Upper lobe of right lung (tissue), 1 donor: ENCODE results near the gene GRM7. TPM values are rescaled to one million over a fixed set of nuclear protein-coding genes. Genes with fewer than 3 reads are reported as not detected.

Source experiments
- ATAC-seq: fragments of 200-7000 bp; cut with Tn5 transposase; one replicate; pipeline ENCODE4 v1.9.1; 2020; ENCODE audit warnings: mild to moderate bottlenecking, moderate library complexity
- DNase-seq: peaks from one replicate; pipeline ENCODE4 v3.0.0-alpha.2; 2020
- H3K27ac ChIP-seq: fragments of 200-600 bp; one replicate; pipeline ENCODE4 v1.8.0; 2022
- H3K27me3 ChIP-seq: fragments of 200-600 bp; one replicate; pipeline ENCODE4 v1.8.0; 2022; ENCODE audit warnings: mild to moderate bottlenecking
- H3K36me3 ChIP-seq: fragments of 200-600 bp; one replicate; pipeline ENCODE4 v1.8.0; 2022
- H3K4me1 ChIP-seq: fragments of 200-600 bp; one replicate; pipeline ENCODE4 v1.8.0; 2022
- H3K4me3 ChIP-seq: fragments of 200-600 bp; one replicate; pipeline ENCODE4 v1.8.0; 2022; ENCODE audit warnings: mild to moderate bottlenecking
- H3K9me3 ChIP-seq: fragments of 200-600 bp; one replicate; pipeline ENCODE4 v1.8.0; 2022
- intact Hi-C: fragments of 100-400 bp; cut with DNase I; formaldehyde crosslinking; loops from one replicate; pipeline ENCODE4 v1.11.0; 2022
- total RNA-seq: library from RNA; stranded (reverse); fragmentation: NEBNext Ultra II Directional; extraction: Animal tissue kit (Norgen Biotek cat#: 25700); gene quantifications from one replicate; pipeline ENCODE4 v1.2.1, GENCODE V29; 2021
- TF ChIP-seq, protein P1 (sequence below): fragments of 200-600 bp; IDR thresholded peaks from one replicate; pipeline ENCODE4 v1.8.0; 2022; ENCODE audit warnings: antibody characterized with exemption
- donor health status: DM: no; HTN: yes; CAD: no; lungs with severe emphysema.

Gene GRM7
- total RNA-seq, 1 donor from 2014 or later: not detected

DNA sequence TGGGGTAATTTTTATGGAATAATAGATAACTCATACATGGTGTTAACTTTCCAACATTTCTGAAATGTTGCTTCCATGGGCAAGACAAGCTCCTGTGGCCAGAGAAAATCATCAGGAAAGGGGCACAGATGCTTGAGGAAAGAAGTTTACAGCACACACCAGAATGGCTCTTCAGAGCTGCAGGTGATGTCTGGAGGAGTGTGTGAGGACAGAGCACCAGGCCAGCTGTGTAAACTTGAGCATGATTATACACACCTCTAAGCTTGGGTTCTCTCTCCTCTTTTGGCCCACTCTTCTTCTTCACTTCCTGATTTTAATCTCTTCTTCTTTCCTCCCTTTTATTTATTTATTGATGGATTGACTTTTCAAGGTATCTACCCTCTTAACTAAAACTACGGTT, 676.0 kb downstream of the GRM7 start:
- Histone ChIP-seq H3K4me1 (no peaks in the 10 kb centered on the region), H3K4me3 (no peak overlapping the region), H3K36me3 (no peaks in the 10 kb centered on the region), H3K27me3 (no peaks in the 10 kb centered on the region), H3K27ac (no peak overlapping the region), H3K9me3 (no peaks in the 10 kb centered on the region)
- no peak for DNase-seq
- ATAC-seq: no peak
- intact Hi-C loops: no loop called here
- TF ChIP-seq, protein P1, sequence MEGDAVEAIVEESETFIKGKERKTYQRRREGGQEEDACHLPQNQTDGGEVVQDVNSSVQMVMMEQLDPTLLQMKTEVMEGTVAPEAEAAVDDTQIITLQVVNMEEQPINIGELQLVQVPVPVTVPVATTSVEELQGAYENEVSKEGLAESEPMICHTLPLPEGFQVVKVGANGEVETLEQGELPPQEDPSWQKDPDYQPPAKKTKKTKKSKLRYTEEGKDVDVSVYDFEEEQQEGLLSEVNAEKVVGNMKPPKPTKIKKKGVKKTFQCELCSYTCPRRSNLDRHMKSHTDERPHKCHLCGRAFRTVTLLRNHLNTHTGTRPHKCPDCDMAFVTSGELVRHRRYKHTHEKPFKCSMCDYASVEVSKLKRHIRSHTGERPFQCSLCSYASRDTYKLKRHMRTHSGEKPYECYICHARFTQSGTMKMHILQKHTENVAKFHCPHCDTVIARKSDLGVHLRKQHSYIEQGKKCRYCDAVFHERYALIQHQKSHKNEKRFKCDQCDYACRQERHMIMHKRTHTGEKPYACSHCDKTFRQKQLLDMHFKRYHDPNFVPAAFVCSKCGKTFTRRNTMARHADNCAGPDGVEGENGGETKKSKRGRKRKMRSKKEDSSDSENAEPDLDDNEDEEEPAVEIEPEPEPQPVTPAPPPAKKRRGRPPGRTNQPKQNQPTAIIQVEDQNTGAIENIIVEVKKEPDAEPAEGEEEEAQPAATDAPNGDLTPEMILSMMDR: no peak

DNA sequence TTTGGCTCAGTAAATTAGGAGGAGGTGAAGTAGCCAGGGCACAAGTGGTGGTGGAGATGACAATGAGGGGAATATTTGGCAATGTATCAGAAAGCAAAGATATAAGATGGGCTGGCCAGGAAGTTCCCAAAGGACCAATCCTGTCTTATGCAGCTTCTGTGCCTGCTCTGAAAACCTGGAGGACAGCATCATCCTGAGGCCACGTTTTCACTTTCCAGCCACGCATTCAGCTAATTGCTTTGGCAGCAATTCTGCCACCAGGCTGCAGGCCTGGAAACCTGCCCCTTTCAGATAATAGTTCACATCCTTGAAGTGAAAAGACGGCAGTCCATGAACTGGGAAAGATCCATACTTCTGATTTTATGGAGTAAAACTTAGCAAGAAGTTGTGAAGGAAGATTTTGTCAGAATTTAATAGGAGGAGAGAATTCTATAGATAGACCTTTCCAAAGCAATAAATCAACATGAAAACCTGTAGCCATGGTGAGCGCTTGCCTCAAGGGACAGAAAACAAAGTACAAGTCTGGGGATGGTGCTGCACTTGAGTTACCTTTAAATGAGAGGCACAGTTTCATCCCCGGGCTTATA, 682.5 kb downstream of the GRM7 start:
- no peaks in the 10 kb centered on the region for H3K36me3 ChIP-seq
- TF ChIP-seq, protein P1: no peak
- H3K4me1 ChIP-seq: no peaks in the 10 kb centered on the region
- ATAC-seq (no peak), DNase-seq (no peak)
- H3K27ac ChIP-seq: no peak overlapping the region
- intact Hi-C loops: no loop called here
- H3K4me3 ChIP-seq: no peak overlapping the region
- no peaks in the 10 kb centered on the region for H3K9me3 ChIP-seq
- H3K27me3 ChIP-seq: no peaks in the 10 kb centered on the region

DNA sequence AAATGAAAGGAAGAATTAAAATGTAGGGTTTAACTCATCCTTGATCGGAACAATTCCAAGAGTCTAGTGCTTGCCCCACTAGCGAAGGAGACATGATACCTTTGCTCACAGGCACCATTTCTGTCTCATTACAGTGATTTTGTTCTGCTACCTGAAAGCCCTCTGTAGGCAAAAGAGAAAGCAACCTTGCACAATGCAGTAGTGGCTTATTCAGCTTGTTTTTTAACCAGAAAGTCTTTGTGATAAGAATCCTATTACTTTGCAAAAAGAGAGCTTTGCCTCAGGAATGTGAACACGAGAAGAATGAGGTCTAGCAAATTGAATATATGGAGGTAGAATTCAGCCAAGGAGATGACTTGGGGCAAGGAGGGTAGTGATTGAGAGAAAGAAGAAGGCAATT, 684.4 kb downstream of the GRM7 start:
- H3K9me3 ChIP-seq: no peaks in the 10 kb centered on the region
- H3K27ac ChIP-seq: no peak overlapping the region
- H3K27me3 ChIP-seq: no peaks in the 10 kb centered on the region
- H3K36me3 ChIP-seq: no peaks in the 10 kb centered on the region
- no peaks in the 10 kb centered on the region for H3K4me1 ChIP-seq
- intact Hi-C loops: no loop called here
- DNase-seq: no peak
- no peak overlapping the region for H3K4me3 ChIP-seq
- ATAC-seq: no peak
- TF ChIP-seq, protein P1: no peak

DNA sequence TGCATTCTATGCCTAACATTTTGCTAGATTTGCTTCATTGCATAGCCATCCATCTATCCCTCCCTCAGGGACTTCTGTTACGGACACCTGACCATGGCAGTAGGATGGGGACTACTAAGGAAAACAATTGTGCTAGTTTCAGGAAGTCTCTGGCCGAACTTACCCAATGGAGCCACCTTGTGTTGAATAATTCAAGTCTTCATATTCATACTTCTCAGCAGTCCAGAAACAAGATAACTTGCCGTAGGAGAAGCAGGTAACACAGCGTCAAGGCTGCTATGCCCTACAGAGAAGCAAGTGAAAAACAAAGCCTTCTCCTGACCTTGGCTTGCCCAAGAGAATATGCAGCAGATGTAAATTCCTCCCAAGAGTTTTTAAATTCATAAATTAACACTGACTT, 685.3 kb downstream of the GRM7 start:
- no peaks in the 10 kb centered on the region for H3K36me3 ChIP-seq
- ATAC-seq: no peak
- H3K27ac ChIP-seq: no peak overlapping the region
- H3K4me3 ChIP-seq: no peak overlapping the region
- H3K9me3 ChIP-seq: no peaks in the 10 kb centered on the region
- TF ChIP-seq, protein P1: peak; percentile 28
- DNase-seq: no peak
- no peaks in the 10 kb centered on the region for H3K4me1 ChIP-seq
- intact Hi-C loops: no loop called here
- H3K27me3 ChIP-seq: no peaks in the 10 kb centered on the region

DNA sequence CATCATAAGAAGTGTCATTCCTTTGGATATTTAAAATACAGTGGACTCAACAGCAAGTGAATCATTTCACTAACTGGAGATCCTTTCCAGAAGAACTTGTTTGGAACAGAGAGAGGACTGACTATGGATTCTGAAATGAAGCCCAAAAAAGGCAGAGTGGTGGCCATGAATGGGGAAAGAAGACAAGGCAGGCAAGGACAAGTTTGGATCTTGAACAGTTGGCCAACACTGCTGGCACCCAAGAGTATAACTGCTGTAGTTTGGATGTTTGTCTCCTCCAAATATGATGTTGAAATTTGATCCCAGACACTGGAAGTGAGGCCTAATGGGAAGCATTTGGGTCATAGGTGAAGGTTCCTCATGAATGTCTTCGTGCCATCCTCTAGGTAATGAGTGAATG, 686.9 kb downstream of the GRM7 start:
- TF ChIP-seq, protein P1: no peak
- DNase-seq: no peak

DNA sequence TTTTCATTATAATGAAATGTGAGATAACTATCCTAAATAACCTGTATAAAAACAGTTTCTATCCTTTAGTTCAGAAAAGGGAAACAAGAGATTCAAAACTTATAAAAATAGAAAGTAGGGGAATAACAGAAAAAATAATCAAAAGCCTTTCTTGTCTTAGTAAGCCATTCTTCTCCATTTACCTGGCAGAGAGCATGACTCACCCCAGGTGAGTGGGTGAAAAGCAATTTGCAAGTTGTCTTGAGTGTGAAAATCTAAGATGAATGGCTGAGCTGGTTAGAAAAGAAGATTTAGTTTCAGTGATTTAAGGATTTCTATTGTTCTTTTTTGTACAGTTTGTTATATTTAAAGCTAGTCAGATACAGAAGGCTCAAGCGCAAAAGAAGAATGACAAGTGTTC, 702.0 kb downstream of the GRM7 start:
- Histone ChIP-seq H3K4me3 (no peak overlapping the region), H3K36me3 (no peaks in the 10 kb centered on the region), H3K4me1 (no peaks in the 10 kb centered on the region), H3K9me3 (no peaks in the 10 kb centered on the region), H3K27ac (no peak overlapping the region), H3K27me3 (no peaks in the 10 kb centered on the region)
- intact Hi-C loops: no loop called here
- ATAC-seq: no peak
- TF ChIP-seq, protein P1: no peak
- no peak for DNase-seq

More for the DNA sequence above, 686.9 kb downstream of the GRM7 start:
- intact Hi-C loops: no loop called here
- no peaks in the 10 kb centered on the region for H3K9me3 ChIP-seq
- H3K4me1 ChIP-seq: no peaks in the 10 kb centered on the region
- no peak overlapping the region for H3K4me3 ChIP-seq
- ATAC-seq: no peak
- H3K27ac ChIP-seq: no peak overlapping the region
- H3K36me3 ChIP-seq: no peaks in the 10 kb centered on the region
- H3K27me3 ChIP-seq: no peaks in the 10 kb centered on the region
